GM18505 (cell line): ENCODE measurements around the gene MAP6.
"Not testable (repeated sequence)": the region's sequence is repeated elsewhere in the genome, so short reads cannot be mapped to it uniquely, and the experiment has no call there.

Experiments
- ATAC-seq: cut with Tn5 transposase; IDR thresholded peaks from one replicate; pipeline ENCODE4 v1.9.1; 2021; ENCODE audit not compliant: unreplicated experiment
- POLR2A ChIP-seq: IDR thresholded peaks from 4 replicates; pipeline ENCODE4 v1.6.1; 2011; ENCODE audit warnings: borderline replicate concordance; ENCODE audit not compliant: insufficient read depth, insufficient read length; ENCODE audit errors: extremely low read depth

MAP6 gene

DNA sequence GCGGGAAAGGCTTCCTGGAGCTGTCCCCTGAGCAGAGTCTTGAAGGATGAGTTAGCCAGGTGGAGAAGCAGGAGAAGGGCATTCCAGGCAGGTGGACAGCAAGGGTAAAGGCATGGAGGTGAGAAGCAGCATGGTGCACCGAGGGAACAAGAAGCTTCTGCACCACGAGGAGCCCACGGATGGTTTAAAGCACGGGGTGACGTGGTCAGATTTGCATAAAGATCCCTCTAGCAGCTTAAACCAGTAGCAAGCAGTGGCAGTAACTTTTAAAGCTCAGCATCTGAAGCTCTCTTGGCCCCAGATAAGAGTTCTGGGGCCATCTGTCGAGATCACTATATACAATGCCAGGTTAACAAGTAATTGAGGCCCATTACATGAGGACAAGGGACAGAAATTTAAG lies 69.9 kb downstream of the MAP6 start:
- TF ChIP-seq POLR2A, result no peak
- no peak for ATAC-seq

DNA sequence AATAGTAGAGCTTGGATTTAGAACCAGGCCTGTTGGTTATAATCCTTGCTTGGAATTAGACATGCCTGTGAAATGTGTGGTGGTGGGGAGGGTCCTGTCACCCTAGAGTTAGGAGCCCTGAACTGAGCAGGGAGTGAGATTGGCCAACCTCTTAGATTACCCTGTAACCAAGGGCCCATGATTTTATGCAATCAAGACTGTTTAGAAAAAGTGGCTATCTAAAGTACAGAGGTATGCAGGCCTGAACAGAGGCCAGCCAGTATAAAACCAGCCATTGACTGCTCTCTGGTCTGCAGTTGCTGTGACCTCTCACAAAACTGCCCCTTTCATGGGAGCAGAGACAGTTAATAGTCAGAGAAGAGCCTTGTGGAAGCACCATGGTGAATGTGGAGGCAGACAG lies 70.6 kb downstream of the MAP6 start:
- no peak for ATAC-seq
- no peak for TF ChIP-seq POLR2A

GRCh38 chr11:75597636-75598035 lies 71.2 kb downstream of the MAP6 start:
- ATAC-seq, result no peak
- TF ChIP-seq POLR2A, result no peak

DNA sequence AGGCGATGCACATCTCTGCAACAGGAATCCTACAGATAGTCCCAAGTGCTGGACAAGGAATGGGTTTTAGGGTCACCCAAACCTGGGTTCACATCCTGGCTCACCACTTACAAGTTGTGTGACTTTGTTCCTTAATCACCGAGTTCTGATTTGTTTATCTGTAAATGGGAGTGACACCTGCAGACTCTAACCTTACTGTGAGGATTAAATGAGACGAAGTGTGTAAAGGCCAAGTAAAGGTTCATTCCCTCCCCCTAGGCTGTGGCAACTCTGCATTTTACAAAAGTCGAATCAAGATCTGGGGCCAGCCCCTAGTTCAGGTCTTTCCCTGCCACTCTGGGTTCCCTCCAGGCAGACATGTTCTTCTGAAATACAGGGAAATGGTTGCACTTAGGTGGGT lies 71.9 kb downstream of the MAP6 start:
- no peak for ATAC-seq
- no peak for TF ChIP-seq POLR2A

GRCh38 chr11:75595429-75595828 lies 73.4 kb downstream of the MAP6 start:
- ATAC-seq, result no peak
- TF ChIP-seq POLR2A, result no peak

DNA sequence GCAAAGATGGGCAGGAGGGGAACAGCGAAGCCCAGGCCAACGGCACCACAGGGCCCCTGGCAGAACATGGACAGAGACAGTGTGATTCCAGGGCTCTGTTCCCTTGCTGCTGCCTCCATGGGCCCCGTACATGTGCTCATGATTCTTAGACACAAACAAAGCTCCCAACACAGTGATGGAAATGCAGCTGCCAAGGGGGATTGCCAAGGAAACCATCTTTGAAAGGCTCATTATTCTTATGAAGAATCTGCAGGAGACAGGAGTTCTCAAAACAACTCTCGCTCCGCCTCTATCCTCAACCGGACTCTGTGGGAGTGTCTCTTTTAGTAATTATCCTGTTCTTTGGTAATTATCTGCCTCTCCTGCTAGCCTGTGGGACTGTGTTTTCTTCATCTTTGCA lies 74.6 kb downstream of the MAP6 start:
- TF ChIP-seq POLR2A, result no peak
- no peak for ATAC-seq

- no peak for ATAC-seq
- no peak for TF ChIP-seq POLR2A
Measured at GRCh38 chr11:75593286-75593915, 75.4 kb downstream of the MAP6 start.

GRCh38 chr11:75592715-75593114 lies 76.1 kb downstream of the MAP6 start:
- ATAC-seq, result no peak
- no peak for TF ChIP-seq POLR2A

DNA sequence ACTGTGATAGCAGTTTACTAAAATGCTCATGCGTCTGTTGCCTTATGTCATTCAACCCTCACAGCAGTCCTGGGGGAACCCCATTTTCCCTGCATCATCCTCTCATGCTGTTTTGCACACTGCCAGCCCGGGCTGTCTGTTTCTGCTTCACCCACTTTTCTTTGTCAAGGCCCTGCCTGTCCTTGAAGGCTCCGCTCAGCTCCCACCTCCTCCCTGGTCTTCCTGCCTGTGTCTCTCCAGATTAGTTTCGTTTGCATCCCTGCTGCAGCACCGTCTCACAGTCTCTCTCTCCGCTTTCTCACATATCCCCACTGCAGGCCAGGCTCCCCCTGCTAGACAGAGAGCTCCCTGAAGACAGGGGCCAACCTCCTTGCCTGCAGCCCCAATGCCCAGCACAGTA lies 76.9 kb downstream of the MAP6 start:
- ATAC-seq, result no peak
- no peak for TF ChIP-seq POLR2A

DNA sequence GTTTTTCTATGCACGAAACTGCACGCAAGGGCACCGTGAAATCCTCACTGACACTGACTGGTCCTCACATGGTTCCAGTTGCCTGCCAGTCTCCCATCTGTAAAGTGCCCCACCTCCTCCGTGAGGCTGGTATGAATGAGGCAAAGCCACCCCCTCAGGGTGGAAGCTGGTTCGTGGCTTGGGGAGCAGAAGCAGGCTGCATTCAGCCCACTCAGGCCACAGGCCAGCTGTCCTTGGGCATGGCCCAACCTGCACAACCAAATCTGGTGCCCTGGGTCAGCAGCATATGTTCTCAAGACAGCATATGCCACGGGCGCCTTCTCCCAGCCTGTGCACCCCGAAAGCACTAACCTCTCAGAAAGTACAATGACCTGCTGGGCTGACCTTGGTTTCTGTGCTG lies 77.5 kb downstream of the MAP6 start:
- no peak for TF ChIP-seq POLR2A

DNA sequence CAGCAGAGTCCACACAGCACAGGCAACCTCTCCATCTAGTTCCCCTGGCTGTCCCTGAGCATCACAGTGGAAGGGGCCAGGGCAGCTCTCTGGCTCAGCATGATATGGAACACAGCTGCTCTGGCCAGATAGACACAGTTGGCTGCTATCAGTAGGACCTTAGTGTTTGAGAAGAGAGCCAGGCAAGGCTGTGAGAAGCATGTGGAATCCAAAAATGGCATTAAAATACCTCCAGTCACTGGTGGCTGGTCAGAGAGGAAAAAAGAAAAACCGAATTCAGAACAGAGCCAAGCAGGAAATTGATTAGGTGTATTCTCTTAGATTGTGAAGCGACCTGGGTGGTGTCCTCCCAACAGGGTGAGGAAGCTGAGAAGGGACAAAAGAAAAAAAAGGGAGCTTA lies 78.9 kb downstream of the MAP6 start:
- no peak for ATAC-seq
- TF ChIP-seq POLR2A, result no peak

More for the DNA sequence above, 77.5 kb downstream of the MAP6 start:
- ATAC-seq, result no peak

DNA sequence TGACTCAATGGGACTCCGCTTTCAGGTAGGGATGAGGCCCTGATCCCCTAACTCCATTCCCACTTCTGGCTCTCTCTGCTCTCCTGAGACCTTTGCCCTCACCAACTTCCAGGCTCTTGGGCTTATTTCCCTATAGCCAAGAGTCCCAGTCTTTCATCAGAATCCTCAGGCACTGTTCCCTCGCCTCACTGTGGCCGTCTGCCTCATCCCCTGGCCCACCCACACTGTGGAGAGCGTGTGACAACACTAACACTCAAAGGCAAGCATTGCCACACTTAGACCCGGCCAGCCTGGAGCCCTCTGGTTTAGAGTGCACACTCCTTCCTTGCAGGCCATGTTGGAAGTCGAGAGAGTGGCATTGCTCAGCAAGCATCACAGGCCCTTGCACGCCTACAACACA lies 79.8 kb downstream of the MAP6 start:
- no peak for TF ChIP-seq POLR2A
- no peak for ATAC-seq

DNA sequence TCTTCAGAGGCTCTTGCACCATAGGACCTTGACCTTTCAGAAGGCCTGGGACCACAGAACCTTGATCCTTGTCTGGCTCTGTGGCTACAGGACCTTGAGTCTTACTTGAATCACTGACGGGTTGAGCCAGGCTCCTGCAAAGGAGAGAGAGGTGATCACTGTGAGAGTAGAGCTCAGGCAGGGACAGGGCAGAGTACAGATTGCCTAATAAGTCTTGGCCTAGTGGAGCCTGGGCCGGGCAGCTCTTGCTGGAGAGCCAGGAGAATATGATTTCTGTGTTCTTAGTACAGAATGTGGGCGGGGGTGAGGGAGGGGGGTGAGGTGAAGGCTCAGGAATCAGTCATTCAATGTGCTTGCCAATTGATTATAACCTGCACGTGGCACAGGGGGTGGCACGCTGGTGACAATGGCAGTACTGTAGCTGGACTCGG lies 80.8 kb downstream of the MAP6 start:
- TF ChIP-seq POLR2A, result no peak
- no peak for ATAC-seq

DNA sequence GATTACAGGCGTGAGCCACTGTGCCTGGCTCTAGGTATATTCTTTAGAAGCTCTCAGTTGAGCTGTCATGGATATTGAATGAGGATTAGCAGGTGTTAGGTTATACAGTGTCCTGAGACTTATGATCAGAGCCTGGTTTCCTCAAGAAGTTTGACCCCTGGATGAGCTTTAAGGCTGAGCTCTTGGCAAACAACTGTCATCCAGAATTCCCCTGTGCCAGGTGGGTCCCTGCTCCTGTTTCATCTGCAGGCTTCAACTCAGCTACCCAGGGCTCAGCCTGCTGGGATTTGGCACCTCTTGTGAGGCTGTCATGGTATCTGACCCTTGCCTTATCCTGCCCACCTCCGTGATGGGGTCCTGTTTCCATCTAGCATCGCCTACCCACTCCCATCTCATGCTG lies 82.4 kb downstream of the MAP6 start:
- no peak for TF ChIP-seq POLR2A
- ATAC-seq, result no peak

GRCh38 chr11:75585293-75585670 lies 83.6 kb downstream of the MAP6 start:
- TF ChIP-seq POLR2A, result no peak
- ATAC-seq, result no peak

GRCh38 chr11:75584659-75585292 lies 84.1 kb downstream of the MAP6 start:
- not testable (repeated sequence) for ATAC-seq
